Measurements from ENCODE around the gene EEF1E1. TPM values are rescaled to one million over a fixed set of nuclear protein-coding genes. Genes with fewer than 3 reads are reported as not detected.

Gene EEF1E1
- total RNA-seq, 1 experiment from 2014 or later = 50.9 TPM

GRCh38 chr6:8069151-8069550 is 33.2 kb downstream of the EEF1E1 start:
- Histone ChIP-seq H3K4me1 (replicated peaks; ENCODE audit: insufficient read depth) (0 out of 2 replicates have a peak, but pooled peaks cover 4% of the 10 kb centered on the region), H3K9me3 (ENCODE audit: insufficient read depth, low read depth) (no peaks in the 10 kb centered on the region), H3K9me2 (ENCODE audit: insufficient read depth) (no peaks in the 10 kb centered on the region), H3K27ac (no peak overlapping the region), H3K27me3 (ENCODE audit: insufficient read depth, low read depth) (no peaks in the 10 kb centered on the region), H3K4me2 (no peak overlapping the region), H3K36me3 (ENCODE audit: low read depth) (no peaks in the 10 kb centered on the region), H3F3A (ENCODE audit: insufficient read depth, low read depth) (no peaks in the 10 kb centered on the region), H4K20me1 (ENCODE audit: insufficient read depth) (no peaks in the 10 kb centered on the region), H3K4me3 (no peak overlapping the region), H3K79me2 (ENCODE audit: low read depth) (no peaks in the 10 kb centered on the region), H2AFZ (no peak overlapping the region)
- ChIA-PET POLR2A (ENCODE audit: unreplicated experiment) (no interaction called here), CTCF (no interaction called here)
- no peak for DNase-seq
- no TSS peak for BruUV-seq (replicated peaks)
- intact Hi-C loops (cut with micrococcal nuclease; ENCODE audit: unreplicated experiment) = loop anchor here (10.0 kb wide), 1 partner anchor 804 kb away; no protein-coding TSS in a partner anchor
- TF ChIP-seq CTCF (conservative IDR thresholded peaks at IDR 0.05) (no peak), EZH2 (IDR thresholded peaks at IDR 0.05; ENCODE audit: low read depth) (no peak)

GRCh38 chr6:8066108-8066507 is 36.2 kb downstream of the EEF1E1 start:
- H3K36me3 ChIP-seq (ENCODE audit: low read depth) = no peaks in the 10 kb centered on the region

GRCh38 chr6:8065519-8065911 is 36.8 kb downstream of the EEF1E1 start:
- no peaks in the 10 kb centered on the region for H3K36me3 ChIP-seq (ENCODE audit: low read depth)
- H3K4me3 ChIP-seq = no peak overlapping the region
- H4K20me1 ChIP-seq (ENCODE audit: insufficient read depth) = no peaks in the 10 kb centered on the region
- H3K9me2 ChIP-seq (ENCODE audit: insufficient read depth) = no peaks in the 10 kb centered on the region
- no peak for TF ChIP-seq EZH2 (IDR thresholded peaks at IDR 0.05; ENCODE audit: low read depth)
- no peak for TF ChIP-seq CTCF (conservative IDR thresholded peaks at IDR 0.05)
- no peaks in the 10 kb centered on the region for H3K9me3 ChIP-seq (ENCODE audit: insufficient read depth, low read depth)
- H3K4me1 ChIP-seq (replicated peaks; ENCODE audit: insufficient read depth) = 0 out of 2 replicates have a peak, but pooled peaks cover 4% of the 10 kb centered on the region
- no peaks in the 10 kb centered on the region for H3K27me3 ChIP-seq (ENCODE audit: insufficient read depth, low read depth)
- H3F3A ChIP-seq (ENCODE audit: insufficient read depth, low read depth) = no peaks in the 10 kb centered on the region
- DNase-seq = no peak
- H3K79me2 ChIP-seq (ENCODE audit: low read depth) = no peaks in the 10 kb centered on the region
- no peak overlapping the region for H2AFZ ChIP-seq
- BruUV-seq (replicated peaks) = no TSS peak
- CTCF ChIA-PET = no interaction called here
- H3K27ac ChIP-seq = no peak overlapping the region
- no peak overlapping the region for H3K4me2 ChIP-seq
- intact Hi-C loops (cut with micrococcal nuclease; ENCODE audit: unreplicated experiment) = loop anchor here (2.0 to 10.0 kb wide), 2 partner anchors 37 to 801 kb away; partner anchors contain the start of gene EEF1E1
- POLR2A ChIA-PET (ENCODE audit: unreplicated experiment) = no interaction called here

More at GRCh38 chr6:8066108-8066507, 36.2 kb downstream of the EEF1E1 start:
- ChIA-PET CTCF (no interaction called here), POLR2A (ENCODE audit: unreplicated experiment) (no interaction called here)
- no peaks in the 10 kb centered on the region for H3F3A ChIP-seq (ENCODE audit: insufficient read depth, low read depth)
- H3K4me3 ChIP-seq = no peak overlapping the region
- H4K20me1 ChIP-seq (ENCODE audit: insufficient read depth) = no peaks in the 10 kb centered on the region
- no peaks in the 10 kb centered on the region for H3K79me2 ChIP-seq (ENCODE audit: low read depth)
- TF ChIP-seq CTCF (conservative IDR thresholded peaks at IDR 0.05) = no peak
- no peak for TF ChIP-seq EZH2 (IDR thresholded peaks at IDR 0.05; ENCODE audit: low read depth)
- no peak for DNase-seq
- no peak overlapping the region for H3K4me2 ChIP-seq
- intact Hi-C loops (cut with micrococcal nuclease; ENCODE audit: unreplicated experiment) = loop anchor here (10.0 kb wide), 1 partner anchor 801 kb away; no protein-coding TSS in a partner anchor
- no peaks in the 10 kb centered on the region for H3K9me2 ChIP-seq (ENCODE audit: insufficient read depth)
- no peaks in the 10 kb centered on the region for H3K9me3 ChIP-seq (ENCODE audit: insufficient read depth, low read depth)
- BruUV-seq (replicated peaks) = no TSS peak
- H3K27ac ChIP-seq = no peak overlapping the region
- 0 out of 2 replicates have a peak, but pooled peaks cover 4% of the 10 kb centered on the region for H3K4me1 ChIP-seq (replicated peaks; ENCODE audit: insufficient read depth)
- no peaks in the 10 kb centered on the region for H3K27me3 ChIP-seq (ENCODE audit: insufficient read depth, low read depth)
- no peak overlapping the region for H2AFZ ChIP-seq

All from PC-9 (cell line).